Limb (tissue), 2 donors: ENCODE measurements around the gene CHURC1.

Source experiments
- DNase-seq, 2 donors: peaks; one replicate each; pipeline ENCODE4 v3.0.0-alpha.2; 2016; ENCODE audit errors: extremely low spot score in 2 of 2

Gene CHURC1

GRCh38 chr14:64938972-64939816 is 24.9 kb downstream of the CHURC1 start:
- no peak for DNase-seq

GRCh38 chr14:64939817-64940190 is 25.5 kb downstream of the CHURC1 start:
- no peak for DNase-seq

GRCh38 chr14:64940336-64940910 is 26.2 kb downstream of the CHURC1 start:
- no peak for DNase-seq

GRCh38 chr14:64942531-64943111 is 28.4 kb downstream of the CHURC1 start, which contains the start of gene GPX2:
GPX2 (minus strand) TSS chr14:64942745; CDS start chr14:64942726, 19 bp downstream.
- DNase-seq, result no peak

- DNase-seq, result no peak
Observed at GRCh38 chr14:64943556-64943955, 29.3 kb downstream of the CHURC1 start.

- no peak for DNase-seq
Observed at GRCh38 chr14:64944041-64944440, 29.8 kb downstream of the CHURC1 start.

- DNase-seq, result no peak
Observed at GRCh38 chr14:64944861-64945260, 30.6 kb downstream of the CHURC1 start.

- peak in 1 of 2 donors; percentile 14 for DNase-seq
Observed at GRCh38 chr14:64945431-64946178, 31.4 kb downstream of the CHURC1 start.

GRCh38 chr14:64946310-64947045 is 32.2 kb downstream of the CHURC1 start:
- no peak for DNase-seq

GRCh38 chr14:64947710-64948611 is 33.7 kb downstream of the CHURC1 start:
- DNase-seq, result peak in 1 of 2 donors; percentile 28

GRCh38 chr14:64948612-64949210 is 34.5 kb downstream of the CHURC1 start:
- DNase-seq, result no peak

GRCh38 chr14:64950889-64951288 is 36.6 kb downstream of the CHURC1 start:
- DNase-seq, result peak in 1 of 2 donors; percentile 18

GRCh38 chr14:64951291-64951690 is 37.0 kb downstream of the CHURC1 start:
- no peak for DNase-seq

GRCh38 chr14:64951724-64952123 is 37.5 kb downstream of the CHURC1 start:
- no peak for DNase-seq

- DNase-seq, result no peak
Observed at GRCh38 chr14:64952598-64953309, 38.5 kb downstream of the CHURC1 start.

GRCh38 chr14:64953310-64953654 is 39.0 kb downstream of the CHURC1 start:
- DNase-seq, result no peak

GRCh38 chr14:64953661-64954060 is 39.4 kb downstream of the CHURC1 start:
- no peak for DNase-seq

GRCh38 chr14:64954491-64955240 is 40.4 kb downstream of the CHURC1 start:
- no peak for DNase-seq
